ENCODE measurements around the gene PDE1A. TPM values are rescaled to one million over a fixed set of nuclear protein-coding genes. Genes with fewer than 3 reads are reported as not detected.

Gene PDE1A
- total and polyA plus RNA-seq, 2 of the 4 experiments (the other 2 are of a cell fraction): 0.24 to 0.90 TPM

DNA sequence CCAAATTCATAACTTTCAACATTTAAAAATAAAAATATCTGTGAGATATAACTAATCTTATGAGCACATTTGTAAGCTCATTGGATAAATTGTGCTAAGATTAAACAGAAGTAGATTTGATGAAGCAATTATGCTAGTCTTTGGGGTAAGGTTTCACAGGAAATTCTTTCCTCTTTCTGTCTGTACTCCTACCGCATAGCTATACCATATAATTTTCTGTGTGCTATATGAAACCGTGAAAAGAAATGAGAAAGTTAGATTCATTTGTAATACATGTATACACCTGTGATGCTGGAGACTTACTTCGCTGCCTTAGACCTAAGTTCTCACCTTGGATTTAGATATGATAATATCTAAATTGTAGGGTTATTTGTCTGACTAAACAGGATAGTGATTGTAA, 256.5 kb downstream of the PDE1A start:
- H3K79me1 ChIP-seq (ENCODE audit: low read depth in 1 of 2, low read length in 2 of 2): no peaks in the 10 kb centered on the region
- H3K9ac ChIP-seq (ENCODE audit: low read depth, low read length): no peak overlapping the region
- H3K9me1 ChIP-seq (ENCODE audit: insufficient read depth, low read length): no peaks in the 10 kb centered on the region
- ChIA-PET POLR2A (ENCODE audit: unreplicated experiment) (no interaction called here), CTCF (no interaction called here)
- H2BK15ac ChIP-seq (ENCODE audit: low read depth, low read length): no peak overlapping the region
- no peak overlapping the region for H3K4me3 ChIP-seq (ENCODE audit: insufficient read depth, low read depth, low read length)
- H2BK120ac ChIP-seq (ENCODE audit: low read depth, low read length): no peak overlapping the region
- in situ Hi-C loops (cut with MboI; ENCODE audit: low sequenced_read_pairs): no loop called here
- no peak for ATAC-seq (ENCODE audit: low read depth)
- no peak overlapping the region for H3K27ac ChIP-seq (ENCODE audit: insufficient read depth, low read length)
- no peak overlapping the region for H4K91ac ChIP-seq (ENCODE audit: insufficient read depth, low read depth, low read length)
- no peak overlapping the region for H3K18ac ChIP-seq (ENCODE audit: low read depth, low read length)
- no peak overlapping the region for H3K14ac ChIP-seq (replicated peaks; ENCODE audit: low read depth, low read length)
- dilution Hi-C loops (cut with HindIII; ENCODE audit: low sequenced_read_pairs, unreplicated experiment): no loop called here
- H2AK5ac ChIP-seq (ENCODE audit: low read depth, low read length): no peak overlapping the region
- H2BK20ac ChIP-seq (ENCODE audit: low read depth, low read length): no peak overlapping the region
- H3K4me2 ChIP-seq (ENCODE audit: low read depth, low read length): no peak overlapping the region
- no CpG with 5 or more reads among the region's 3 CpGs for WGBS, 2 experiments (ENCODE audit: extremely low coverage in 2 of 2, insufficient read length in 1 of 2)
- no peak overlapping the region for H2BK5ac ChIP-seq (ENCODE audit: low read depth, low read length, poor library complexity, severe bottlenecking)
- no peak overlapping the region for H2AFZ ChIP-seq (replicated peaks; ENCODE audit: low read length, poor library complexity)
- H4K20me1 ChIP-seq (ENCODE audit: insufficient read depth, low read length): no peaks in the 10 kb centered on the region
- H2AK9ac ChIP-seq (replicated peaks; ENCODE audit: low read depth, low read length, poor library complexity): no peak overlapping the region
- no peak overlapping the region for H4K5ac ChIP-seq (ENCODE audit: low read depth, low read length)
- no peak overlapping the region for H4K8ac ChIP-seq (ENCODE audit: low read depth in 2 of 2, low read length in 2 of 2)
- H3K27me3 ChIP-seq (ENCODE audit: control insufficient read depth, insufficient read depth, low read length): no peaks in the 10 kb centered on the region
- no peaks in the 10 kb centered on the region for H3K36me3 ChIP-seq (ENCODE audit: control insufficient read depth, insufficient read depth, low read length)
- TF ChIP-seq BHLHE40 (IDR thresholded peaks at IDR 0.05; ENCODE audit: low read depth, low read length) (no peak), MXI1 (IDR thresholded peaks at IDR 0.05; ENCODE audit: borderline replicate concordance, low read depth, low read length) (no peak)
- no peak for DNase-seq
- H3K4ac ChIP-seq (ENCODE audit: low read depth, low read length): no peak overlapping the region
- no TSS peak for BruUV-seq (replicated peaks)
- H3K56ac ChIP-seq (ENCODE audit: extremely low read depth, insufficient read depth, low read length): no peak overlapping the region
- no peak overlapping the region for H3K23ac ChIP-seq (ENCODE audit: low read depth, low read length)
- H3K9me3 ChIP-seq (ENCODE audit: control insufficient read depth, insufficient read depth, low read length): no peaks in the 10 kb centered on the region
- intact Hi-C loops (cut with micrococcal nuclease): no loop called here
- no peaks in the 10 kb centered on the region for H3K4me1 ChIP-seq (ENCODE audit: control insufficient read depth, insufficient read depth, low read length)
